Measurements from ENCODE around the gene GOSR1.
"Not testable (repeated sequence)": the region's sequence is repeated elsewhere in the genome, so short reads cannot be mapped to it uniquely, and the experiment has no call there.

The GOSR1 gene

GRCh38 chr17:30524847-30525246 is 47.6 kb downstream of the GOSR1 start:
- Histone ChIP-seq H3K9ac (ENCODE audit: low read length) (no peak overlapping the region), H3K9me3 (ENCODE audit: control insufficient read depth, insufficient read depth, low read depth, low read length) (peaks cover 9% of the 10 kb centered on the region), H3K36me3 (ENCODE audit: control insufficient read depth, insufficient read depth, low read length) (peaks cover 31% of the 10 kb centered on the region), H3K4me1 (ENCODE audit: control insufficient read depth, insufficient read depth, low read length) (no peaks in the 10 kb centered on the region), H3K4me3 (ENCODE audit: low read depth, low read length) (no peak overlapping the region), H3K27me3 (ENCODE audit: control insufficient read depth, insufficient read depth, low read length) (no peaks in the 10 kb centered on the region), H3K27ac (ENCODE audit: low read depth, low read length) (no peak overlapping the region)

- peaks cover 16% of the 10 kb centered on the region for H3K36me3 ChIP-seq (ENCODE audit: control insufficient read depth, insufficient read depth, low read length)
- no peak overlapping the region for H3K9ac ChIP-seq (ENCODE audit: low read length)
- no peak overlapping the region for H3K4me3 ChIP-seq (ENCODE audit: low read depth, low read length)
- no peak overlapping the region for H3K27ac ChIP-seq (ENCODE audit: low read depth, low read length)
- peaks cover 9% of the 10 kb centered on the region for H3K9me3 ChIP-seq (ENCODE audit: control insufficient read depth, insufficient read depth, low read depth, low read length)
- no peaks in the 10 kb centered on the region for H3K4me1 ChIP-seq (ENCODE audit: control insufficient read depth, insufficient read depth, low read length)
- H3K27me3 ChIP-seq (ENCODE audit: control insufficient read depth, insufficient read depth, low read length), result no peaks in the 10 kb centered on the region
These were observed 49.2 kb downstream of the GOSR1 start for GRCh38 chr17:30526401-30526800.

GRCh38 chr17:30528701-30529100 is 51.5 kb downstream of the GOSR1 start:
- not testable (repeated sequence) for H3K27me3 ChIP-seq (ENCODE audit: control insufficient read depth, insufficient read depth, low read length); H3K36me3 ChIP-seq (ENCODE audit: control insufficient read depth, insufficient read depth, low read length); H3K4me1 ChIP-seq (ENCODE audit: control insufficient read depth, insufficient read depth, low read length); H3K4me3 ChIP-seq (ENCODE audit: low read depth, low read length); H3K27ac ChIP-seq (ENCODE audit: low read depth, low read length); H3K9ac ChIP-seq (ENCODE audit: low read length); H3K9me3 ChIP-seq (ENCODE audit: control insufficient read depth, insufficient read depth, low read depth, low read length)

GRCh38 chr17:30530346-30531025 is 53.3 kb downstream of the GOSR1 start:
- Histone ChIP-seq H3K27ac (ENCODE audit: low read depth, low read length) (no peak overlapping the region), H3K9me3 (ENCODE audit: control insufficient read depth, insufficient read depth, low read depth, low read length) (no peaks in the 10 kb centered on the region)

GRCh38 chr17:30532871-30533270 is 55.7 kb downstream of the GOSR1 start:
- H3K27me3 ChIP-seq (ENCODE audit: control insufficient read depth, insufficient read depth, low read length), result no peaks in the 10 kb centered on the region
- no peak overlapping the region for H3K9ac ChIP-seq (ENCODE audit: low read length)
- H3K9me3 ChIP-seq (ENCODE audit: control insufficient read depth, insufficient read depth, low read depth, low read length), result no peaks in the 10 kb centered on the region
- H3K4me3 ChIP-seq (ENCODE audit: low read depth, low read length), result no peak overlapping the region
- H3K27ac ChIP-seq (ENCODE audit: low read depth, low read length), result no peak overlapping the region
- H3K36me3 ChIP-seq (ENCODE audit: control insufficient read depth, insufficient read depth, low read length), result no peaks in the 10 kb centered on the region
- H3K4me1 ChIP-seq (ENCODE audit: control insufficient read depth, insufficient read depth, low read length), result no peaks in the 10 kb centered on the region

More at GRCh38 chr17:30530346-30531025, 53.3 kb downstream of the GOSR1 start:
- Histone ChIP-seq H3K9ac (ENCODE audit: low read length) (no peak overlapping the region), H3K36me3 (ENCODE audit: control insufficient read depth, insufficient read depth, low read length) (no peaks in the 10 kb centered on the region), H3K27me3 (ENCODE audit: control insufficient read depth, insufficient read depth, low read length) (no peaks in the 10 kb centered on the region), H3K4me3 (ENCODE audit: low read depth, low read length) (no peak overlapping the region), H3K4me1 (ENCODE audit: control insufficient read depth, insufficient read depth, low read length) (no peaks in the 10 kb centered on the region)

- H3K9me3 ChIP-seq (ENCODE audit: control insufficient read depth, insufficient read depth, low read depth, low read length), result no peaks in the 10 kb centered on the region
- no peak overlapping the region for H3K9ac ChIP-seq (ENCODE audit: low read length)
- H3K27me3 ChIP-seq (ENCODE audit: control insufficient read depth, insufficient read depth, low read length), result no peaks in the 10 kb centered on the region
- H3K4me3 ChIP-seq (ENCODE audit: low read depth, low read length), result no peak overlapping the region
- H3K27ac ChIP-seq (ENCODE audit: low read depth, low read length), result no peak overlapping the region
- H3K36me3 ChIP-seq (ENCODE audit: control insufficient read depth, insufficient read depth, low read length), result no peaks in the 10 kb centered on the region
- H3K4me1 ChIP-seq (ENCODE audit: control insufficient read depth, insufficient read depth, low read length), result no peaks in the 10 kb centered on the region
These were observed 57.1 kb downstream of the GOSR1 start for GRCh38 chr17:30534298-30534697.

- Histone ChIP-seq H3K27ac (ENCODE audit: low read depth, low read length) (no peak overlapping the region), H3K4me1 (ENCODE audit: control insufficient read depth, insufficient read depth, low read length) (no peaks in the 10 kb centered on the region), H3K9ac (ENCODE audit: low read length) (no peak overlapping the region), H3K27me3 (ENCODE audit: control insufficient read depth, insufficient read depth, low read length) (no peaks in the 10 kb centered on the region), H3K4me3 (ENCODE audit: low read depth, low read length) (no peak overlapping the region), H3K9me3 (ENCODE audit: control insufficient read depth, insufficient read depth, low read depth, low read length) (no peaks in the 10 kb centered on the region), H3K36me3 (ENCODE audit: control insufficient read depth, insufficient read depth, low read length) (no peaks in the 10 kb centered on the region)
These were observed 58.0 kb downstream of the GOSR1 start for GRCh38 chr17:30534938-30535921.

- not testable (repeated sequence) for H3K4me3 ChIP-seq (ENCODE audit: low read depth, low read length); H3K9me3 ChIP-seq (ENCODE audit: control insufficient read depth, insufficient read depth, low read depth, low read length); H3K27ac ChIP-seq (ENCODE audit: low read depth, low read length); H3K27me3 ChIP-seq (ENCODE audit: control insufficient read depth, insufficient read depth, low read length); H3K36me3 ChIP-seq (ENCODE audit: control insufficient read depth, insufficient read depth, low read length); H3K4me1 ChIP-seq (ENCODE audit: control insufficient read depth, insufficient read depth, low read length); H3K9ac ChIP-seq (ENCODE audit: low read length)
These were observed 59.6 kb downstream of the GOSR1 start for GRCh38 chr17:30536846-30537245.

- H3K9ac ChIP-seq (ENCODE audit: low read length); H3K27ac ChIP-seq (ENCODE audit: low read depth, low read length): not testable (repeated sequence)
These were observed 60.5 kb downstream of the GOSR1 start for GRCh38 chr17:30537667-30538066.

GRCh38 chr17:30541802-30542201 is 64.6 kb downstream of the GOSR1 start:
- H3K4me1 ChIP-seq (ENCODE audit: control insufficient read depth, insufficient read depth, low read length), result no peaks in the 10 kb centered on the region
- no peak overlapping the region for H3K9ac ChIP-seq (ENCODE audit: low read length)
- H3K27me3 ChIP-seq (ENCODE audit: control insufficient read depth, insufficient read depth, low read length), result no peaks in the 10 kb centered on the region
- no peaks in the 10 kb centered on the region for H3K36me3 ChIP-seq (ENCODE audit: control insufficient read depth, insufficient read depth, low read length)
- no peaks in the 10 kb centered on the region for H3K9me3 ChIP-seq (ENCODE audit: control insufficient read depth, insufficient read depth, low read depth, low read length)
- H3K4me3 ChIP-seq (ENCODE audit: low read depth, low read length), result no peak overlapping the region
- H3K27ac ChIP-seq (ENCODE audit: low read depth, low read length), result no peak overlapping the region

More at GRCh38 chr17:30537667-30538066, 60.5 kb downstream of the GOSR1 start:
- H3K4me1 ChIP-seq (ENCODE audit: control insufficient read depth, insufficient read depth, low read length); H3K9me3 ChIP-seq (ENCODE audit: control insufficient read depth, insufficient read depth, low read depth, low read length); H3K4me3 ChIP-seq (ENCODE audit: low read depth, low read length); H3K36me3 ChIP-seq (ENCODE audit: control insufficient read depth, insufficient read depth, low read length); H3K27me3 ChIP-seq (ENCODE audit: control insufficient read depth, insufficient read depth, low read length): not testable (repeated sequence)

- Histone ChIP-seq H3K4me1 (ENCODE audit: control insufficient read depth, insufficient read depth, low read length) (no peaks in the 10 kb centered on the region), H3K9me3 (ENCODE audit: control insufficient read depth, insufficient read depth, low read depth, low read length) (no peaks in the 10 kb centered on the region), H3K27me3 (ENCODE audit: control insufficient read depth, insufficient read depth, low read length) (no peaks in the 10 kb centered on the region), H3K36me3 (ENCODE audit: control insufficient read depth, insufficient read depth, low read length) (no peaks in the 10 kb centered on the region), H3K4me3 (ENCODE audit: low read depth, low read length) (no peak overlapping the region), H3K9ac (ENCODE audit: low read length) (no peak overlapping the region), H3K27ac (ENCODE audit: low read depth, low read length) (no peak overlapping the region)
These were observed 66.2 kb downstream of the GOSR1 start for GRCh38 chr17:30543456-30543855.

All from HUES6 (cell line).